GM19452 (cell line): ENCODE results near the gene MDH2.
"Not testable (repeated sequence)": the region's sequence is repeated elsewhere in the genome, so short reads cannot be mapped to it uniquely, and the experiment has no call there.

Source experiments
- ATAC-seq: cut with Tn5 transposase; IDR thresholded peaks from one replicate; pipeline ENCODE4 v1.9.1; 2021; ENCODE audit not compliant: unreplicated experiment

The MDH2 gene

DNA sequence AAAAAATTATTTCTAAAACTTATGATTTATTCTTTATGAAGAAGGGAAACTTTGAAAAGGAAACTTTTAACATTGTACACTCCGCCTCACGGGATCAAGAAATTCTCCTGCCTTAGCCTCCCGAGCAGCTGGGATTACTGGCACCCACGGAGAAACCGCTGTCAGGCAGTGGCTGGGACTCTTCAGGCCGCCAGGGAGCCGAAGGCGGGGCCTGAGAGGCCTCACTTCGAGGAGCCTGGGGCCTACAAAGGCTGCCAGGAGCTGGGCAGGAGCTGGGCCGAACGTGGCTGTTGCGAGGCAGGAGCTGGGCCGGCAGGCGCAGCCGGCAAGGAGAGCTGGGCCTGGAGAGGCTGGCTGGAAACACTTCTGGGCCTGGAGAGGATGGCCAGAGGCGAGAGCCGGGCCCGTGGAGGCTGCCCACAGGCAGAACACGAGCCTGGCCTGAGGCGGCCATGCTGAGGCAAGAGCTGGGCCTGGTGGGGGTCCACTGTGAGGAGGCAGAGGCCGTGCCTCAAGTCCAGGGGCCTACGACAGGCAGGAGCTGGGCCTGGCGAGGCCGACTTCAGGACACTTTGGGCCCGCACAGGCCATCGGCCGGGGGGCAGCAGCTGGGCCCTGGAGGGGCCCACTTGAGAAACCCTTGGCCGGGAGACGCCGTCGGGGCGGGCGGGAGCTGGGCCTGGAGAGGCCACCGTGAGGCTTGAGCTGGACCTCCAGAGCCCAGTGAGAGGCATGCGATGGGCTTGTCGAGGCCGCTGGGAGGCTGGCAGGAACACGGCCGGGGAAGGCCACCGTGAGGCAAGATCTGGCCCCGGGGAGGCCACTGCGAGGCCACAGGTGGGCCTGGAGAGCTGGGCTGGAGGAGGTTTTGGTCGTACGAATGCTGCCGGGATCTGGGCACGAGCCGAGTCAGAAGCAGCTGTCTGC lies 23.7 kb downstream of the MDH2 start:
- ATAC-seq, result no peak

DNA sequence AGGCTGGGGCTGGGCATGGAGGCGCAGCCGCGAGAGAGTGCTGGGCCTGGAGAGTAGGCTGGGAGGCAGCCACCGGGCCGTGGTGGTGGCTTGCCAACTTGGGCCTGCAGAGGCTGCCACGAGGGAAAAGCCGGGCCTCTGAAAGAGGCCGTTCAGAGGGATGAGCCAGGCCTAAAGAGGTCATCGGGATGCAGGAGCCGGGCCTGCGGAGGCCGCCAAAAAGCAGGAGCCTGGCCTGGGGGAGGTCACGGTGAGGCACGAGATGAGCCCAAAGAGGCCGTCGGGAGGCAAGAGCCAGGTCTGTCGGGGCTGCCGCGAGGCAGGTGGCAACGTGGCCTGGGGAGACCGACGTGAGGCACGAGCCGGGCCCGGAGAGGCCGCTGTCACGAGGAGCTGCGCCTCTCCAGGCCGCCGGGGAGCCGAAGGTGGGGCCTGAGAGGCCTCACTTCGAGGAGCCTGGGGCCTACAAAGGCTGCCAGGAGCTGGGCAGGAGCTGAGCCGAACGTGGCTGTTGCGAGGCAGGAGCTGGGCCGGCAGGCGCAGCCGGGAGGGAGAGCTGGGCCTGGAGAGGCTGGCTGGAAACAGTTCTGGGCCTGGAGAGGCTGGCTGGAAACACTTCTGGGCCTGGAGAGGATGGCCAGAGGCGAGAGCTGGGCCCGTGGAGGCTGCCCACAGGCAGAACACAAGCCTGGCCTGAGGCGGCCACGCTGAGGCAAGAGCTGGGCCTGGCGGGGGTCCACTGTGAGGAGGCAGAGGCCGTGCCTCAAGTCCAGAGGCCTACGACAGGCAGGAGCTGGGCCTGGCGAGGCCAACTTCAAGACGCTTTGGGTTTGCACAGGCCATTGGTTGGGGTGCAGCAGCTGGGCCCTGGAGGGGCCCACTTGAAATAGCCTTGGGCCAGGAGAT lies 24.6 kb downstream of the MDH2 start:
- ATAC-seq, result no peak

DNA sequence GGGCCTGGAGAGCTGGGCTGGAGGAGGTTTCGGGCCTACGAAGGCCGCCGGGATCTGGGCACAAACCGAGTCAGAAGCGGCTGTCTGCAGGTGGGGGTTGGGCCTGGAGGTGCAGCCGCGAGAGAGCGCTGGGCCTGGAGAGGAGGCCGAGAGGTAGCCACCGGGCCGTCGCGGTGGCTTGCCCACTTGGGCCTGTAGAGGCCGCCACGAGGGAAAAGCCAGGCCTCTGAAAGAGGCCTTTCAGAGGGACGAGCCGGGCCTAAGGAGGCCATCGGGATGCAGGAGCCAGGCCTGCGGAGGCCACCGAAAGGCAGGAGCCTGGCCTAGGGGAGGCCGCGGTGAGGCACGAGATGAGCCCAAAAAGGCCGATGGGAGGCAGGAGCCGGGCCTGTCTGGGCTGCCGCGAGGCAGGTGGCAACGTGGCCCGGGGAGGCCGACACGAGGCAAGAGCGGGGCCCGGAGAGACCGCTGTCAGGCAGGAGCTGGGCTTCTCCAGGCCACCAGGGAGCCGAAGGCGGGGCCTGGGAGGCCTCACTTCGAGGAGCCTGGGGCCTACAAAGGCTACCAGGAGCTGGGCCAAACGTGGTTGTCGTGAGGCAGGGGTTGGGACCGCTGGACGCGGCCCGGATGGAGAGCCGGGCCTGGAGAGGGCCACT lies 25.6 kb downstream of the MDH2 start:
- no peak for ATAC-seq

DNA sequence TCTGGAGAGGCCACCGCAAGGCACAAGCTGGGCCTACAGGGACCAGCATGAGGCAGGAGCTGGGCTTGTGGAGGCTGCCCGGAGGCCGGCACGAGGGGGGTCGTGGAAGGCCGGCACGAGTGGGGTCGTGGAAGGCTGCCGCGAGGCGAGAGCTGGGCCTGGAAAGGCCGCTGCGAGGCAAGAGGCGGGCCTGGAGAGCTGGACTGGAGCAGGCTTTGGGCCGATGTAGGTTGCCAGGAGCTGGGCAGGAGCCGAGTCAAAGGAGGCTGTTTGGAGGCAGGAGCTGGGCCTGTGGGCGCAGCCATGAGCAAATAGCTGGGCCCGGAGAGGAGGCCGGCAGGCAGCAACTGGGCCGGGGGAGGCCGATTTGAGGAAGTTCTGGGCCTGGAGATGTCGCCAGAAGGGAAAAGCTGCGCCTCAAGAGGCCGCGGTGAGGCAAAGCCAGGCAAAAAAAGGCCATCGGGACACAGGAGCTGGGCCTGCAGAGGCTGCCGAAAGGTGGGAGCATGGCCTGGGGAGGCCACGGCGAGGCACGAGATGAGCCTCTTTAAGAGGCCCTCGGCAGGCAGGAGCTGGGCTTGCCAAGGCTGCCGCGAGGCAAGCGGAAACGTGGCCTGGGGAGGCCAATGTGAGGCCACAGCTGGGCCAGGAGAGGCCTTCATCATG lies 26.5 kb downstream of the MDH2 start:
- ATAC-seq, result no peak

DNA sequence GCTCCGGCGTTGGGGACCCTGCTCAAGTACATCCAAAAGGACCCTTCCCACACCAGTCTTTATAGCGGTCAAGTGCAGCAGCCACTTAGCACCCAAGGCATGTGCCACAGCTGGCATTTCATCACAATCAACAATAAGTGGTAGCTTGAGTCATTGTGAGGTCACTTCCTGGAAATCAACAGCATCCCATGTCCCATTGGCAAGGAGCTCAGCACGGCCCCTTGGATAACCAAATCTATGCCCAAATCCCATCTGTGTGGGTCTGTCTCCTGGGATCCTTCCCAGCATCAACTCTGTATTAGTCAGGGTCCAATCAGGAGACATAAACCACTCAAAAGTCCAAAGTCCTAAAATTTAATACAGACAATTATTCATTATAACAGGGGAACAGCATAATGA lies 27.1 kb downstream of the MDH2 start:
- ATAC-seq, result no peak

DNA sequence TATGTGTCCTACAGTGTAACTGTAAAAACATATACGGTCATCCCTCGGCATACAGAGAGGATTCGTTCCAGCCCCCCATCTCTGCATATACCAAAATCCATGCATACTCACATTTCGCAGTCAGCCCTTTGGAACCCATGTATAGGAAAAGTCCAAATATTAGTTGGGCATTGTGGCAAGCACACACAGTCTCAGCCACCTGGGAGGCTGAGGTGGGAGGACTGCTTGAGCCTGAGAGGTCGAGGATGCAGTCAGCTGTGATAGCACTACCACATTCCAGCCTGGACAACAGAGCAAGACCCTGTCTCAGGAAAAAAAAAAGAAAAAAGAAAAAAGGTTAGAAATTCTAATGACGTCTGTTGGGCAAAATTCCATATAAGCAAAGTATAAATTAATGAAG lies 29.1 kb downstream of the MDH2 start:
- ATAC-seq, result no peak

DNA sequence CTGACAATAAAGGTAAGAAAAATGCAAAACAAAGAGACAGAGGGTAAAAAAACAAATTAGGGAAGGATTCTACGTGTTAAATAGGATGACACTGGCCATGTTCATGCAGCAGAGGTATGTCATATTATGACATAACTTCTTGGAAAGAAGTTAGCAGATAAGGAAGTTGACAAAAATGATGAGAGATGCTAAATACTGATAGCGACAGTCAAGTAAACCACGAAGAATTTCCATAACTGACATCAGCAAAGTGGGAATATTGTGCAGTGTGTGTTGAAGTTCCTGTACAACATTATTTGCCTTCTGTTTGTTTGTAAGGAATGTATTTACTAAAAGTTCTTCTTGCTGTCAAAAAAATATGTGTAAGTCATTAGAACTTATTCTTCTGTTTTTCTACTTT lies 29.5 kb downstream of the MDH2 start:
- ATAC-seq, result no peak

DNA sequence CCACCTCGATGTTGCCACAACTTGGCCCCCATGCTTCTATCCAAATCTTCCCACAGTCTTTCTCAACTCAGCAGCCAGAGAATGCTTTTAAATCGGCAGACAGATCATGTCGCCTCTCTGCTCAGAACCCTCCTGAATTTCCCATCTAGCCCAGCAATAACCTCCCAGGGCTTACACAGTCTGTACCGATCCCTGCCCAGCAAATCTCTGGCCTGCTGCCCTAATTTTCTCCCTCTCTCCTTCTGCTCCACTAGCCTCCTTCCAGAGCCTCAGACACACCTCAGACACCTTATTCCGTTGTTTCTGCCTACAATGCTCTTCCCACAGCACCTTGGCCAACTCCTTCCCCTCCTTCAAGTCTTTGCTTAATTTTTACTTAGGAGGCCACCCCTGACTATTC lies 32.3 kb downstream of the MDH2 start:
- no peak for ATAC-seq

DNA sequence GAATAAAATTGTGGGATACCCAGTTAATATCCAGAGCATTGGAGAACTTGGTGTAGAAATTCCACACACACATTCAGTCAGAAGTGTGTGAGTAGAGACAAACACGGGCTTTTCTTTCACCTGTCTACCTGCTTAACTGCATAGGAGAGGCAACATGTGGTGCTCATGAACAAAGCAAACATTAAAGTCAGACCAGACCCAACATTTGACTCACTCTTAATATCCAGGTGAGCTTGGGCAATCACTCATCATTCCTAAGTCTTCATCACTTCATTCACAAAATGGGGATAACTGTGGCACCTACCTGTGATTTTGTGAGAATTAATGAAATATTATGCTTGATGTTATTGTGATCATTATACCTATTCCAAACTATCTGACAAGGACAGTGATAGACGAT lies 36.2 kb downstream of the MDH2 start:
- not testable (repeated sequence) for ATAC-seq

DNA sequence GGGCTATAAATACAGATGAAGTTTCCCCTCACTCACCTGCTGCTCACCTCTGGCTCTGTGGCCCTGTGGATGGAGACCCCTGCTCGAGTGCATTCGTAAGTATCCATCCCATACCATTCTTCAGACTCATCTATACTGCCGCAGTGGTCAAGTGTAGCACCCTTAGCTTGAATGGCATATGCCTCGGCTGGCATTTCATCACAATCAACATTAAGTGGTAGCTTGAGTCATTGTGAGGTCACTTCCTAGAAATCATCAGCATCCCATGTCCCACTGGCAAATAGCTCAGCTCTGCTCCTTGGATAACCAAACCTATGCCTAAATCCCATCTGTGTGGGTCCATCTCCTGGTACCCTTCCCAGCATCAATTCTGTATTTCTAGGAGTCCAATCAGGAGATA lies 38.2 kb downstream of the MDH2 start:
- no peak for ATAC-seq

DNA sequence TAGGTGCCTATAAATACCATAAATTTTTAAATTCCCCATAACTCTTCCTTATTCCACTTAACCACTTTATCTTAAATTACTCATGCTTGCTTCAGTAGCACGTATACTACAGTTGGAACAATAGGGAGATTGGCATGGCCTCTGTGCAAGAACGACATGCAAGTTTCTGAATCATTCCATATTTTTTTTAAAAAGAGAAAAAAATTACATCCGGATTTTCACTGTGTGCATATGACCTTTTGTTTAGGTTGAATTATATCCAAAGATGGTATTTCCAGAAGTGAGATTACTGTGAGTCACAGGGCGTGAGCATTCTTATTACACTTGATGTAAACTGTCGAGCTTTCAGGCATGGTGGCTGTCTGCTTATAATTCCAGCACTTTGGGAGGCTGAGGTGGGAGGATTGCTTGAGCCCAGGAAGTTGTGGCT lies 39.5 kb downstream of the MDH2 start:
- not testable (repeated sequence) for ATAC-seq

DNA sequence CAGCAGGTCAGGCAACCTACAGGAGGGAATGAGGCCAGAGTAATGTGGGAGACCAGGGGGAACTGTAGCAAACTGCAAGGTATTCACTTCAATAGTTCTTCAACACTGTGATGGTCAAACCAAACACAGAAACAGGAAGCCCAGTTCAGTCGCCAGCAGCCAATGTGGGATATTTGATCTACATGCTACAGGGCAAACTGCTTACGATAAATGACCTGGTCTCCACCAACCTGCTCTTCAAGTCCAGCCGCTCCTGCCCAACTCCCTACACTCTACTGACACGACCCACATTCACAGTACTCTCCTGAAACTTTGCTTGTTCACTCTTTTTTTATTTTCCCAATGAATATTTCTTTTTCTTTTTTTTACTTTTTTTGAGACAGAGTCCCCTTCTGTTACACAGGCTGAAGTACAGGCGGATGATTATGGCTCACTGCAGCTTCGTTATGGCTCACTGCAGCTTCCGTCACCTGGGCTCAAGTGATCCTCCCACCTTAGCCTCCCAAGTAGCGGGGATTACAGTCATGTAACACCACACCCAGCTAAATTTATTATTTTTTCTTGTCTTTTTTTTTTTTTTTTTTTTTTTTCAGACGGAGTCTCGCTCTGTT lies 42.1 kb downstream of the MDH2 start:
- no peak for ATAC-seq

DNA sequence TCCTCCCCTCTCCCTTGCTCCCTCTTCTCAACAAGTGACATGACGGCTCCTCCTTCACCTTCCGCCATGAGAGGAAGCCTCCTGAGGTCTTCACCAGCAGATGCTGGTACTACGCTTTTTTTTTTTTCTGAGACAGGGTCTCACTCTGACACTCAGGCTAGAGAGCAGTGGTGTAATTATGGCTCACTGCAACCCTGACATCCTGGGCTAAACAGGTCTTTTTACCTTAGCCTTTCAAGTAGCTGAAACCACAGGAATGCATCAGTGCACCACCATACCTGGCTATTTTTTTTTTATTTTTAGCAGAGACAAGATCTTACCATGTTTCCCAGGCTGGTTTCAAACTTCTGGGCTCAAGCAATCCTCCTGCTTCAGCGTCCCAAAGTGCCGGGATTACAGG lies 43.6 kb downstream of the MDH2 start:
- ATAC-seq, result no peak

DNA sequence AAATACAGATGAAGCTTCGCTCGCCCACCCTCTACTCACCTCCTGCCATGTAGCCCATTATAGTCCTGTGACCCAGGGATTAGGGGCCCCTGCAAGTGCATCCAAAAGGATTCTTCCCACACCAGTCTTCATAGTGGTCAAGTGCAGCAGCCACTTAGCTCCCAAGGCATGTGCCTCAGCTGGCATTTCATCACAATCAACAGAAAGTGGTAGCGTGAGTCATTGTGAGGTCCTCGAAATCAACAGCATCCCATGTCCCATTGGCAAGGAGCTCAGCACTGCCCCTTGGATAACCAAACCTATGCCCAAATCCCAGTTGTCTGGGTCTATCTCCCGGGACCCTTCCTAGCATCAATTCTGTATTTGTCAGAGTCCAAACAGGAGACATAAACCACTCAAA lies 45.6 kb downstream of the MDH2 start:
- ATAC-seq, result not testable (repeated sequence)

DNA sequence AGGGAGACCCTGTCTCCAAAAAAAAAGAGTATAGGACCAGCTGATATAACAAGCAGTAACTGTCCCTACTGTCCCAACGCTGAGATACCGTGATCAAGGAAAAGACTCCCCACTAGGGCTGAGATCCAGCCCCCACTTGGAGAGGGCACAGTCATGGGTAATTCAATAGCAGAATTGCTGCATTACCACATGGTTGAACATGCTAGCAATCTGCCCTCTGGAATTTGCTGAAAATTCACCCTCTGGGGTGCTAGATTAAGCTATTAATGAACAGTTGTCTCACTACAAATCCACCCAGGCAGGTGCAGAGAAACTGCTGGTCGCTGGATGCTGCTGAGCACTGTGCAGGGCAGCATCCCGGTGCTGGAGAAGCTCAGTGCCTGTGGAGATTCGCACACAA lies 46.4 kb downstream of the MDH2 start:
- ATAC-seq, result not testable (repeated sequence)

DNA sequence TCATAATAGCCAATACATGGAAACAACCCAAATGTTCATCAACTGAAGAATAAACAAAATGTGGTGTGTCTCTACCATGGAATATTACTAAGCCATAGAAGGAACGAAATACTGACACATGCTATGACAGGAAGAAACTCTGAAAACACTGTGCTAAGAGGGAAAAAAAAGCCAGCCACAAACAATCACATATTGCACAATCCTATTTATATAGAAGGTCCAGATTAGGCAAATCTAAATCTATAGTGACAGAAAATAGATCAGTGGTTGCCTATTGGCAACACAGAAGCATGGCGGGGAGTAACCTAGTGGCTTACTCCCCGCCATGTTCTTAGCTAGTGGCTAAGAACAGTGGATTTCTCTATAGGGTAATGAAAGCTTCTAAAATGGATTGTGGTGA lies 48.0 kb downstream of the MDH2 start:
- ATAC-seq, result no peak

DNA sequence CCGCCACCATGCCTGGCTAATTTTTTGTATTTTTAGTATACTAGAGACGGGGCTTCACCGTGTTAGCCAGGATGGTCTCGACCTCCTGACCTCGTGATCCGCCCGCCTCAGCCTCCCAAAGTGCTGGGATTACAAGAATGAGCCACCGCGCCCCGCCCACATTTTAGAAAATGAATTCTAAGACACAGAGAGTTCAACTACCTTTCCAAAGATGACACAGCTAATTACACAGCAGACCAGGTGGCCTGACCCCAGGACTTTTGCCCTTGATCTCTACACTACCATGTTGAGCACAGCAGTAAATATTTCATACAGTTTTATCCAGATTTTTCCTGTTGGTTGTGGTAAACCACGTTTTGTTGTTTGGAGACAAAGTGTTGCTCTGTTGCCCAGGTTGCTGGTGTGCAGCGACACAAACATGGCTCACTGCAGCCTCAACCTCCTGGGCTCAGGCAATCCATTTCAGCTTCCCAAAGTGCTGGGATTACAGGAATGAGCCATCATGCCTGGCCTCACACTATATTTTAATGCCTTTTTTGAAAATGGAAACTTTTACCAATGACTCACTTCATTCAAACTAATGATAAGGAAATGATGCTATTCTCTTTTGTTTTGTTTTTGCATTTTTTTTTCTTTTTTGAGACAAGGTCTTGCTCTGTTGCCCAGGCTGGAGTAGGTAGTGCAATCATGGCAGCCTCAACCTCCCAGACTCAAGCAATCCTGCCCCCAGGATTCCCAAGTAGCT lies 54.0 kb downstream of the MDH2 start:
- ATAC-seq, result not testable (repeated sequence)

DNA sequence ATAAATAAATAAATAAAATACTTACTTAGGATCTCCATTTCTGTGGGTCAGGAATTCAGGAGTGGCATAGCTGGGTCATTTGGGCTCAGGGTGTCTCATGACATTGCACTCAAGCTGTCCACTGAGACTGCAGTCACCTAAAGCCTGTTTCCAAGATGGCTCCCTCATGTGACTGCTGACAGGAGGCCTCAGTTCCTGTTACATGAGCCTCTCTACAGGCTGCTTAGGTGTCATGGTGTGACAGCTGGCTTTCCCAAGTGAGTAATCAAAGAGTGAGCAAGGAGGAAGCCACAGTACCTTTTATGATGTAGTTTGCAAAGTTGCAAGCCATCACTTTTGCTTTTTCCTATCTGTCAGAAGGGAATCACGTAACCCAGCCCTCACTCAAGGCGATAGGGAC lies 55.9 kb downstream of the MDH2 start:
- ATAC-seq, result not testable (repeated sequence)

DNA sequence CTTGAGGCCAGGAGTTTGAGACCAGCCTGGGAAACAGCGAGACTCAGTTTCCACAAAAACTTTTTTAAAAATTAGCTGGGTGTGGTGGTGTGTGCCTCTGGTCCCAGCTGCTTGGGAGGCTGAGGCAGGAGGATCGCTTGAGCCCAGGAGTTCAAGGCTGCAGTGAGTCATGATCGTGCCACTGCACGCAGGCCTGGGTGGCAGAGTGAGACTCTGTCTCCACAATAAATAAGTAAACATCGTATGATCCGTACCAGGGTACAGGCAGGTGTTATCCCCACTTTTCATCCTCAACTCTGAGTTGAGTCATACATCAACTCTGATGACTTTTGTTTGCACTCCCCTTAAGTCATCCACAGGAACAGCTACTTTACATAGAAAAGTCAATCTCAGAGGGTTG lies 58.2 kb downstream of the MDH2 start:
- ATAC-seq, result not testable (repeated sequence)

DNA sequence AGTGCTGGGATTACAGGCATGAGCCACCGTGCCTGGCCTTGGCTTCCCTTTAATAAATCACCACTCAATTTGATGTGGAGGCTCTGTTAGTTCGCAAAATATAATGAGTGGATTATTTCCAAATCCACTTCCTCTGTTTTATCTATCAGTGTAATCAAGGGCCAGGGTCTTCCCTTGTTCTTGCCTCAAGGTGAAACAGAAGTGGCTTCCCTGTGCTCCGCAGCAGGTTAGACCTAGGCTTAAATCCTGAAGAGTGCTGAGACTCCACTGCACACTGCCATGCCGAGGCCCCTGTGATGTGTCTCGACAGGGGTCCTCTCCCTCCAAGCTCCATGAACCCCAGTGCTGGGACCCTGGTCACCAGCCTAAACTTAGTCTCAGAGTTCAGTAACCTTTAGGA lies 59.0 kb downstream of the MDH2 start:
- no peak for ATAC-seq
